IMR-90 (cell line): ENCODE data around the gene PRSS22. TPM values are rescaled to one million over a fixed set of nuclear protein-coding genes. Genes with fewer than 3 reads are reported as not detected.
"Not testable (repeated sequence)": the region's sequence is repeated elsewhere in the genome, so short reads cannot be mapped to it uniquely, and the experiment has no call there.

Experiments used
- ATAC-seq: fragments of 200-7000 bp; cut with Tn5 transposase; 2 replicates; pipeline ENCODE4 v1.9.1; 2020; ENCODE audit warnings: low read depth, mild to moderate bottlenecking, moderate library complexity
- BruUV-seq: library from RNA; stranded (reverse); fragments of 400-500 nt; replicated peaks from 2 replicates; lab custom pipeline; 2021; lab: Mats Ljungman, UMichigan
- CTCF ChIA-PET: fragments of 300-600 bp; formaldehyde crosslinking; extraction: SDS; loops from one replicate; lab custom pipeline; 2021; ENCODE audit warnings: antibody characterized with exemption; lab: Yijun Ruan, JAX
- POLR2A ChIA-PET: fragments of 300-600 bp; sonication (Branson Sonifier 250); formaldehyde crosslinking; loops from one replicate; lab custom pipeline; 2022; ENCODE audit warnings: antibody characterized with exemption; ENCODE audit not compliant: unreplicated experiment; lab: Charles Lee
- DNase-seq: peaks from one replicate; pipeline ENCODE4 v3.0.0; 2013
- H2AFZ ChIP-seq: replicated peaks from 2 replicates; pipeline ENCODE3; 2013; ENCODE audit warnings: low read length, mild to moderate bottlenecking; ENCODE audit not compliant: poor library complexity
- H2AK5ac ChIP-seq: 2 replicates; pipeline ENCODE4 v1.6.1; 2013; ENCODE audit warnings: low read depth, low read length, inconsistent platforms
- H2AK9ac ChIP-seq: replicated peaks from 2 replicates; pipeline ENCODE3; 2013; ENCODE audit warnings: mild to moderate bottlenecking, low read depth, low read length, moderate library complexity; ENCODE audit not compliant: poor library complexity
- H2BK120ac ChIP-seq: 2 replicates; pipeline ENCODE4 v1.6.1; 2013; ENCODE audit warnings: low read depth, low read length, inconsistent platforms
- H2BK15ac ChIP-seq: 3 replicates; pipeline ENCODE4 v1.6.1; 2013; ENCODE audit warnings: low read depth, low read length, inconsistent platforms
- H2BK20ac ChIP-seq: 2 replicates; pipeline ENCODE4 v1.6.1; 2013; ENCODE audit warnings: low read depth, mild to moderate bottlenecking, inconsistent platforms, low read length, moderate library complexity
- H2BK5ac ChIP-seq: 2 replicates; pipeline ENCODE4 v1.6.1; 2013; ENCODE audit warnings: mild to moderate bottlenecking, low read depth, low read length, inconsistent platforms; ENCODE audit not compliant: poor library complexity, severe bottlenecking
- H3K14ac ChIP-seq: replicated peaks from 2 replicates; pipeline ENCODE4 v1.6.1; 2013; ENCODE audit warnings: low read depth, low read length, inconsistent platforms
- H3K18ac ChIP-seq: 2 replicates; pipeline ENCODE4 v1.6.1; 2013; ENCODE audit warnings: low read depth, low read length, control low read depth
- H3K23ac ChIP-seq: 2 replicates; pipeline ENCODE4 v1.6.1; 2013; ENCODE audit warnings: low read depth, low read length, inconsistent platforms
- H3K27ac ChIP-seq: 2 replicates; pipeline ENCODE4 v1.5.1; 2013; ENCODE audit warnings: mild to moderate bottlenecking, control low read depth, low read length; ENCODE audit not compliant: insufficient read depth
- H3K27me3 ChIP-seq: 2 replicates; pipeline ENCODE4 v1.6.1; 2013; ENCODE audit warnings: low read length; ENCODE audit not compliant: control insufficient read depth, insufficient read depth
- H3K36me3 ChIP-seq: 2 replicates; pipeline ENCODE4 v1.6.1; 2013; ENCODE audit warnings: low read length, mixed read lengths; ENCODE audit not compliant: control insufficient read depth, insufficient read depth
- H3K4ac ChIP-seq: 2 replicates; pipeline ENCODE4 v1.6.1; 2013; ENCODE audit warnings: low read depth, low read length, inconsistent platforms
- H3K4me1 ChIP-seq: 2 replicates; pipeline ENCODE4 v1.6.1; 2013; ENCODE audit warnings: low read length, mixed read lengths; ENCODE audit not compliant: control insufficient read depth, insufficient read depth
- H3K4me2 ChIP-seq: 2 replicates; pipeline ENCODE4 v1.6.1; 2013; ENCODE audit warnings: low read depth, mild to moderate bottlenecking, control low read depth, low read length, moderate library complexity
- H3K4me3 ChIP-seq: 2 replicates; pipeline ENCODE4 v1.5.1; 2013; ENCODE audit warnings: low read depth, mild to moderate bottlenecking, control low read depth, low read length, moderate library complexity; ENCODE audit not compliant: insufficient read depth
- H3K56ac ChIP-seq: 2 replicates; pipeline ENCODE4 v1.6.1; 2013; ENCODE audit warnings: low read length, inconsistent platforms; ENCODE audit not compliant: insufficient read depth; ENCODE audit errors: extremely low read depth
- H3K79me1 ChIP-seq, 2 experiments: 2 replicates each; pipeline ENCODE4 v1.6.1; 2013; ENCODE audit warnings: low read length in 2 of 2, inconsistent platforms in 1 of 2, low read depth in 1 of 2
- H3K9ac ChIP-seq: 2 replicates; pipeline ENCODE4 v1.6.1; 2013; ENCODE audit warnings: low read depth, low read length, control low read depth
- H3K9me1 ChIP-seq: 2 replicates; pipeline ENCODE4 v1.6.1; 2013; ENCODE audit warnings: low read length, inconsistent platforms; ENCODE audit not compliant: insufficient read depth
- H3K9me3 ChIP-seq: 2 replicates; pipeline ENCODE4 v1.6.1; 2013; ENCODE audit warnings: low read length; ENCODE audit not compliant: control insufficient read depth, insufficient read depth
- H4K20me1 ChIP-seq: 2 replicates; pipeline ENCODE4 v1.6.1; 2013; ENCODE audit warnings: low read length, inconsistent platforms; ENCODE audit not compliant: insufficient read depth
- H4K5ac ChIP-seq: 2 replicates; pipeline ENCODE4 v1.6.1; 2013; ENCODE audit warnings: mild to moderate bottlenecking, low read depth, low read length, control low read depth
- H4K8ac ChIP-seq, 2 experiments: 2 replicates each; pipeline ENCODE4 v1.6.1; 2013; ENCODE audit warnings: low read depth in 2 of 2, low read length in 2 of 2, control low read depth in 1 of 2, inconsistent platforms in 1 of 2
- H4K91ac ChIP-seq: 2 replicates; pipeline ENCODE4 v1.6.1; 2013; ENCODE audit warnings: low read depth, low read length, inconsistent platforms; ENCODE audit not compliant: insufficient read depth
- CTCF ChIP-seq: conservative IDR thresholded peaks from 2 replicates; pipeline ENCODE4 v1.5.1; 2012; ENCODE audit warnings: mild to moderate bottlenecking, low read depth, low read length, improper control_type of control experiment
- RAD21 ChIP-seq: IDR thresholded peaks from 2 replicates; pipeline ENCODE4 v1.6.1; 2012; ENCODE audit warnings: low read length, improper control_type of control experiment
- RCOR1 ChIP-seq: IDR thresholded peaks from 2 replicates; pipeline ENCODE4 v1.6.1; 2012; ENCODE audit warnings: mild to moderate bottlenecking, low read length, improper control_type of control experiment; ENCODE audit not compliant: insufficient replicate concordance
- SMC3 ChIP-seq: fragments of 150-350 bp; IDR thresholded peaks from 2 replicates; pipeline ENCODE4 v1.6.1; 2016; ENCODE audit warnings: low read depth, mild to moderate bottlenecking, antibody characterized with exemption, low read length, moderate library complexity
- WGBS, 2 experiments: methylation state at CpG; one replicate each; pipeline versions ENCODE4 v1.1.5 to v1.1.7; 2013; ENCODE audit warnings: missing lambda C conversion rate in 2 of 2; ENCODE audit not compliant: insufficient read length in 1 of 2; ENCODE audit errors: extremely low coverage in 2 of 2; 5-methylcytosine and 5-hydroxymethylcytosine counted together
- dilution Hi-C: fragments of 300-500 bp; cut with HindIII; formaldehyde crosslinking; loops from one replicate; pipeline ENCODE4 v1.14.3; 2018; ENCODE audit warnings: low sequenced_read_pairs; ENCODE audit not compliant: unreplicated experiment
- in situ Hi-C: fragments of 300-500 bp; cut with MboI; formaldehyde crosslinking; loops from 3 replicates; pipeline ENCODE4 v1.14.3; 2019; ENCODE audit warnings: low sequenced_read_pairs, inconsistent platforms, mixed read lengths
- intact Hi-C: fragments of 100-400 bp; cut with micrococcal nuclease; formaldehyde crosslinking; loops from 2 replicates; pipeline ENCODE4 v1.10.0; 2022
- polyA plus RNA-seq, 3 experiments: library from polyadenylated mRNA; depleted of rRNA; stranded (reverse); fragments of >200 nt; gene quantifications; 2 replicates each; pipeline ENCODE4 v1.2.3, GENCODE V29; 2012; ENCODE audit warnings: low replicate concordance in 1 of 3
- total RNA-seq: library from RNA; depleted of rRNA; stranded (reverse); fragments of >200 nt; gene quantifications from 2 replicates; pipeline ENCODE4 v1.2.3, GENCODE V29; 2012

Gene PRSS22
- total and polyA plus RNA-seq, 2 of the 4 experiments (the other 2 are of a cell fraction): not detected

DNA sequence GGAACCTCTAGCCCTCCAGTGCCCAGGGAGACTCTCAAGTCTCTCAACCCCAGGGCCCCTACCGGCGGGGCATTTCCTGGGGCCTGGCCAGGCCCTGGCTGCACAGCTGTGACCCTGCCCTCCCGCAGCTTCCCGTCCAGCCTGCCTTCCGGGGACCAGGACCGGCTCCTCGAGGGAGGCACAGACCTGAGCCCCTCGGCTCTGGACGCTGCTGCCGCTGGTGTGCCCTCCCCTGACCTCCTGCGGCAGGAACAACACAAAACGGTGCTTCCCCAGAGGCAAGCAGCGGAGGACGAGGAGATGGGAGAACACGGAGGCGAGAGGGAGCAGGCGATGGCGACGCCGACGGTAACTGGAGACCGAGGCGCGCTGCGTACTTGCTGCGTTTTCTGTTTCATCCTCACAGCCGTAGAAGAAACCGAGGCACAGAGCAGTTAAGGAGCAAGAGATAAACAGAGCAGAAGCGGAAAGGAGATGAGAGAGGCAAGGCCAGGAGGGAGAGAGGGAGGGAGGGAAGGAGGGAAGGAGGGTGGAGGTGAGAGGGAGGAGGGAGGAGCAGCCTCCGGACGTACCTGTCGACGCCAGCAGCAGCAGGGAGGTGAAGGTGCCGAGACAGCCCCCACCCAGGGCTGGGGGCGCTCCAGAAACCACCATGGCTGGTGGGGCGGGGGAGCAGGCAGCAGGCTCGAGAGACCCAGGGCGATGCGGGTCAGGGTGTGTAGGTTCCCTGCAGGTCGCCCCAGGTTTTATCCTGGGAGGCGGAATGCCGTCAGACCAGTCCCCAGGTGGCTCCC lies at the start of gene PRSS22 (continued):
- TF ChIP-seq RCOR1: no peak

GRCh38 chr16:2907084-2907753 lies 49.2 kb upstream of the PRSS22 start:
- H3K4me3 ChIP-seq, H3K23ac ChIP-seq, H3K4me2 ChIP-seq, intact Hi-C loops, H3K36me3 ChIP-seq, H3K27ac ChIP-seq, H3K14ac ChIP-seq, H4K91ac ChIP-seq, H2AK5ac ChIP-seq, H3K27me3 ChIP-seq, H2BK15ac ChIP-seq, POLR2A ChIA-PET, in situ Hi-C loops, ATAC-seq, H3K9ac ChIP-seq, H3K9me3 ChIP-seq, H4K20me1 ChIP-seq, H3K4me1 ChIP-seq, H4K5ac ChIP-seq, BruUV-seq, H2BK20ac ChIP-seq, H2AK9ac ChIP-seq, H4K8ac ChIP-seq, H3K79me1 ChIP-seq, dilution Hi-C loops, H2BK120ac ChIP-seq, H3K4ac ChIP-seq, H2BK5ac ChIP-seq, H3K18ac ChIP-seq, H3K9me1 ChIP-seq, H3K56ac ChIP-seq: not testable (repeated sequence)
- no CpG with 5 or more reads among the region's 17 CpGs for WGBS, 2 experiments
- peak overlapping the region; percentile 32 for H2AFZ ChIP-seq
- CTCF ChIA-PET: interaction anchor here (0.6 to 2.1 kb wide), 6 partner anchors 21 to 135 kb away, joined by 3 to 10 read pairs (median 4); no protein-coding TSS in a partner anchor
- peak; percentile 39 for DNase-seq
- TF ChIP-seq RAD21: peak; percentile 25; the same call in 1 of the 2 replicates
- TF ChIP-seq SMC3: peak; percentile 42
- peak; percentile 50 for TF ChIP-seq CTCF
